Glomerular endothelial cell (primary cell): ENCODE measurements around the gene SLC29A1. TPM values are rescaled to one million over a fixed set of nuclear protein-coding genes. Genes with fewer than 3 reads are reported as not detected.
"Not testable (repeated sequence)": the region's sequence is repeated elsewhere in the genome, so short reads cannot be mapped to it uniquely, and the experiment has no call there.

Experiments
- DNase-seq: peaks from one replicate; pipeline ENCODE4 v3.0.0-alpha.2; 2011; ENCODE audit warnings: low read depth, low spot score; ENCODE audit errors: extremely low read depth
- total RNA-seq: library from RNA; depleted of rRNA; stranded (reverse); fragments of >200 nt; gene quantifications from 2 replicates; pipeline ENCODE4 v1.2.3, GENCODE V29; 2015

The SLC29A1 gene
- total RNA-seq, 1 donor from 2014 or later, result 208 TPM

DNA sequence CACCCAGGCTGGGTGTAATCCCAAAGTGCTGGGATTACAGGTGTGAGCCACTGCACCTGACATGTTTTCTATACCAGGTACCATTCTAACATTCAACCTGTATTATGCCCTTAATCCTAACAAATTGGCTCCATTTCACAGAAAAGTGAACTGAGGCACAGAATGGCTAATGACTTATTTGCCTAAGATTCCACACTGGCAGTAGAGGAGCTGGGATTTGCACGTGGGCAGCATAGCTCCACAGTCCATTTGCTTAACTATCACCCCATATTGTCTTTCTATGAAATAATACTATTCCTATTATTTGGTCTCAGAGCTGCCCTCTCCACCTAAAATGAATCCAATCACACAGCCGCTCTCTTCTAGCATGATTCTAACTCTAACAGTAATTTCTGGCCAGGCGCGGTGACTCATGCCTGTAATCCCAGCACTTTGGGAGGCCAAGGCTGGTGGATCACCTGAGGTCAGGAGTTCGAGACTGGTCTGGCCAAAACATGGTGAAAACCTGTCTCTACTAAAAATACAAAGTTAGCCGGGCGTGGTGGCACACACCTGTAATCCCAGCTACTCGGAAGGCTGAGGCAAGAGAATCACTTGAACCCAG lies 30.0 kb upstream of the SLC29A1 start:
- DNase-seq, result no peak

DNA sequence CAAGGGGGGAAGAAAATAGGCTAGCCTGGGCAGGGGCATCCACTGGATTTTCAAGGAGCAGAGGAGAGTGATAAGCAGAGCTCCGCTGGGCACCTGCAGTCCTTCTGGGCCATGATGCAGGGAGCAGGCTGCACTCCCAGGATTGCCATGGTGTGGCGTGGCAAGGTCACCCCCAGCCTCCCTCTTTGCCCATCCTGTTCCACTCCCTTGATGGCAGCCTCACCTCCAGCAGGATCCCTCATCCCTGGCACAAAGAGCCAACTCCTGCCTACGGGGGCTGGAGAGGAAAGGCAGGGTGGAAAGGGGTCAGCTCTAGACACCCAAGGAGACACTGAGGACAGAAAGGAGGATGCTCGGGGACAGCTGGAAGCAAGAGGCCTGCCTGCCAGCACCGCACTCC lies 29.1 kb upstream of the SLC29A1 start:
- DNase-seq, result no peak

DNA sequence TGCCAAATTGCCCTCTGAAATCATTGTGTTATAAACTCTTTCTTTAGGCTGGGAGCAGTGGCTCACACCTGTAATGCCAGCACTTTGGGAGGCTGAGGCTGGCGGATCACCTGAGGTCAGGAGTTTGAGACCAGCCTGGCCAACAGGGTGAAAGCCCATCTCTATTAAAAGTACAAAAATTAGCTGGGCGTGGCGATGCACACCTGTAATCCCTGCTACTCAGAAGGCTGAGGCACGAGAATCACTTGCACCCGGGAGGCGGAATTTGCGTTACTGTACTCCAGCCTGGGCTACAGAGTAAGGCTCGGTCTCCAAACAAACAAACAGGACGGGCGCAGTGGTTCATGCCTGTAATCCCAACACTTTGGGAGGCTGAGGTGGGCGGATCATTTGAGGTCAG lies 27.0 kb upstream of the SLC29A1 start:
- not testable (repeated sequence) for DNase-seq

DNA sequence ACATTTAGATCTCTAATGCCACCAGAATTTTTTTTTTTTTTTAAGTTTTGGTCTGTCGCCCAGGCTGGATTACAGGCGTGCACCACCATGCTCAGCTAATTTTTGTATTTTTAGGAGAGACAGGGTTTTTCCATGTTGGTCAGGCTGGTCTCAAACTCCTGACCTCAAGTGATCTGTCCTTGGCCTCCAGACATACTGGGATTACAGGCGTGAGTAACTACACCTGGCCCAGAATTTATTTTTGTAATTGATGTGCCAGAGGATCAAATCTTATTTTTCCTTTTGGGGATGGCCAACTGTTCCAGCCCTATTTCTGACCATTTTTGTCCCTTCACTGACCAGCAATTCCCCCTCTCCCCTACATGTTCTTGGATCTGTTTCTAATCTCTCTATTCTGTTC lies 24.7 kb upstream of the SLC29A1 start:
- DNase-seq, result no peak

DNA sequence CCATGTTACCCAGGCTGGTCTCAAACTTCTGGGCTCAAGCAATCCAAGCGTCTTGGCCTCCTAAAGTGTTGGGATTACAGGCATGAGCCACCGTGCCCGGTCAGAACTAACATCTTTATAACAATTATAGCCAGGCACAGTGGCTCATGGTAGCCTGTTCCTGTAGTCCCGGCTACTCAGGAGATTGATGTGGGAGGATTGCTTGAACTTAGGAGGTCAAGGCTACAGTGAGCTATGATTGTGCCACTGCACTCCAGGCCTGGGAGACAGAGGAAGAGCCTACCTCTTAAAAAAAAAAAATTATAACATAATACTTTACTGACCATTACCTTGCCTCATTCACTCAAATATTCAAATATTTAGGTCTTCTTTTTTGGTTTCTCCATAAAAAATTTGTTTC lies 23.5 kb upstream of the SLC29A1 start:
- no peak for DNase-seq

DNA sequence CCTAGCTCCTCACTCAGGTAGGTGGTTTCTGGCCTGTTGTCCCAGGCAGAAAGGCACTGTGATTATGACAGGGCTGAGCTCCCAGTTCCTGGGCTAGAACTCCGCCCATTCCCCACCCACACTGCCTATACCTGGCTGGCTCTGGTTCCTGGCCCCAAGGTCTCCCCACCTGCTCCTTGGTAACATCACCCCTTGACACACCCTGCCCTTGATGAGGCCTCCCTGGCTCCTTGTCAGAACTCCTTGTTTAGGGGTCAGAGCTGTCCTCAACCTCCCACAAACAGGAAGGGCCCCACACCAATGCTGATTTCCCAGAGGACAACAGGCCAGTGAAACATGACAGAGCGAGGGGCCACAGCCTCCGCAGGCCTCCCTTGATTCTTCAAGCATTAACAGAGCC lies 22.2 kb upstream of the SLC29A1 start:
- DNase-seq, result no peak

DNA sequence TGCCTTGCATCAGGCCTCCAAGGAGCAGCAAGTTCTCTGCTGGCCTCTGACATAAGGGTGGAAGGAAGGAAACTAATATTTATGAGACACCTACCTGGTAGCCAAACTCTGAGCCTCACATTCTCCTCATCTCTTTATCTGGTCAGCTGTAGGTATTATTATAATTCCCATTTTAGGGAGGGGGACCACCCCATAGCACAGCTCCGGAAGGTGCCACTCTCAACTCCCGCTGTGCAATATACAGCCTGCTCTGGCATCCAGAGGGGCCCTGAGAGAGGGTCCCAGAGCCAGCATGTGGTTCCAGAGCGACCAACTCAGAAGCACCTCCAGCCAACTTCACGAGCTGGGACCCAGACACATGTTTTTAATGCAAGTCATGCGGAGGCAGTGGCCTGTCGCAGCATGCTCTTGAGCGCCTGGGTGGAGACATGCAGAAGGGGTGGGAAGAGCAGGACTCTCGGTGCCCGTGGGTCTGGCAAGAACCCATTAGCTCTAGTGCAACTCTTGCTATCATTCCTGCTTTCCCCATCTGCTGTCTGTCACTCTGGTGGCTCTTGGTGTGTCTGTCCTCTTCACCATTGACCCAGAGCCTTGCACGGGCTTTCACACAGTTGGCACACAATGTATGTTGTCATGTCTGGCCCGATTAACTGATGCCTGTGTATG lies 21.6 kb upstream of the SLC29A1 start:
- DNase-seq, result no peak

DNA sequence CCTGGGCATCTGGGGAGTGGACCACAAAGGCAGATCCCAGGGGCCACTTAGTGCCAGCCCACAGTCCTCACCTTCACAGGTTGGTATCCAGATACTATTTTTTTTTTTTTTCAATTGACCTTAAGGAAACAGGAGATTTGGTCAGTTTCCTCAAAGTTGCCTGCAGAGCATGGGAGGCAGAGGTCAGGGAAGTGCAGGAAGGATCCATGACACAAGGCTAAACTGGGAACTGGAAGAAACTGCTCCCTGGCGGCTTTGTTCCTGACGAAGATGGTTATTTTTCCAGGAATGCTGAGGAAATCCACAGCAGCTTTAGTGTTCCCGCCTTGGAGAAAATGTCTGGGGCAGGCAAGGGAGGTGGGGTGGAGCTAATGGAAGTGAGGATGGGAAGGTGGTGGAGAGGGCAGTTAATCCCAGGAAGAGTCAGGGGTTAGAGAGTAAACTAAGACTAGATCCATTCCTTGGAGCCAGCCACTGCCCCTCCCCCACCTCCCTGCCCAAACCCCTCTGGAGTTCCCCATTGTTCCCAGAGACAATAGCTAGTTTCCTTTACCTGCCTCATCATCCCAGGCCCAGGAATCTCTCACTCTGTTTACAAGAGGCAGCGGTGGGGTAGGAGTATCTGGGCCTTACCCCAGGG lies 20.9 kb upstream of the SLC29A1 start:
- DNase-seq, result no peak

DNA sequence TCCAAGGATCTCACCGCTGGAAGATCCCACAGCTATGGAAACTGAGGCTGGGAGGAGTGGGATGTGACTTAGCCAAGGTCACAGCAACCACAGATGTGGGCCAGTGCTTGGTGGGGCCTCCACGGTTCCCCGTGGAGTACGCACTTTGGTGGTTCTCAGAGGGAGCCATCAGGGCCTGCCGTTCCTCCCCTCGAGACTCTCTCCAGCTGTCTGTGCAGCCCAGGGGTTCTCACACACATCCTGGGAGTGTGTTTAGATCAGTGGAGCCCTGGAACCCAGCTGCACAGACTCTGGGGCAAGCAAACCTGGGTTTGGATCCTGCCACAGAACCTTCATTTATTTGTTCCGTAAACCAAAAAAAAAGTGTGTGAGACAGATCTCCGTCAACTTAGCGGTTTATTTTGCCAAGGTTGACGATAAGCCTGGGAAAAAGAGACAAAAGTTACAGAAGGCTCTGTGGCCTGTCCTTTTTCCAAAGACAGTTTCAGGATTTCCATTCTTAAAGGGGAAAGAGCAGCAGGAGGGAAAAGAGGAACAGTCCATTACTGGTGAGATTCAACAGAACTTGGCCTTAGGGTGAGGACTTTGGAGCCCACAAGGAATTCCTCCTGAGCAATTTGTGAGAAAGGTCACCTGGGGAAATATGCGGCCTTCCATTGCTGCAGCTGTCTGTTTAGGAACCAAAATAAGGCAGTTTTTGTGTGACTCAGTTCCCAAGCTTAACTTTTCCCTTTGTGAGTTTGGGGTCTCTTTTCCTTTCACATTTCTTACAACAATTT lies 20.2 kb upstream of the SLC29A1 start:
- no peak for DNase-seq

DNA sequence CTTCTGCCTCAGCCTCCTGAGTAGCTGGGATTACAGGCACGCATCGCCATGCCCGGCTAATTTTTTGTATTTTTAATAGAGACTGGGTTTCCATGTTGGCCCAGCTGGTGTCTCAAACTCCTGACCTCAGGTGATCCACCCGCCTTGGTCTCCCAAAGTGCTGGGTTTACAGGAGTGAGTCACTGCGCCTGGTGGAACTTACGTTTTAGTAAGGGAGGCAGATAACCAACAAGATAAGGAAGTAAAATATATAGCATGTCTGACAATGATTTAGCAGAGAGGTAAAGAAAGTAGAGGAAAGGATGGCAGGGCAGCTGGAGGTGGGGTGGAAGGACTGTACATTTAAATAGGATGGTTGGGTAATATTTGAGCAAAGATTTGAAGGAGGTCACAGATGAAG lies 19.4 kb upstream of the SLC29A1 start:
- DNase-seq, result no peak

DNA sequence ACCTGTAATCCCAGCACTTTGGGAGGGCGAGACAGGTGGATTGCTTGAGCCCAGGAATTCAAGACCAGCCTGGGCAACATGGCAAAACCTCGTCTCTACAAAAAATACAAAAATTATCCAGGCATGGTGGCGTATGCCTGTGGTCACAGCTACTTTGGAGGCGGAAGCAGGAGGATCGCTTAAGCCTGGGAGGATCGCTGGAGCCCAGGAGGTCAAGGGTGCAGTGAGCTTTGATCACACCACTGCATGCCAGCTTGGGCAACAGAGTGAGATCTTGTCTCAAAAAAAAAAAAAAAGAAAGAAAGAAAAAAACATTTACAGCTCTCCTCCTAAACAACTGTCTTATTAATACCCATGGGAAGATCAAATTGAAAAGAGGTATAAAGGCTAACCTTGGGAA lies 15.4 kb upstream of the SLC29A1 start:
- DNase-seq, result no peak

DNA sequence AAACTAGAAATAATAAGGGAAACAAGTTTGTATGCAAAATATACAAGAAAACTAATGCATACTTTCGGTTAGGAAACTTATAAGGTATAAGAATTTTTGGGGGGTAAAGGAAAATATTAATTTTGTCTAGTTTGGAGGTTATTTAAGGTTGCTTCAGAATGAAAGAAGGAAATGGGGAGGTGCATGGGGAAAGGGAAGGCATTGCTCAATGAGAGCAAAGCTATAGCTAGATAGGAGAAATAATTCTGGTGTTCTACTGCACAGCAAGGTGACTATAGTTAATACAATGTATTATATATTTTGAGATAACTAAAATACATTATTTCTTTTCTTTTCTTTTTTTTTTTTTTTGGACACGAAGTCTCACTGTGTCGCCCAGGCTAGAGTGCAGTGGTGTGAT lies 12.1 kb upstream of the SLC29A1 start:
- DNase-seq, result no peak

DNA sequence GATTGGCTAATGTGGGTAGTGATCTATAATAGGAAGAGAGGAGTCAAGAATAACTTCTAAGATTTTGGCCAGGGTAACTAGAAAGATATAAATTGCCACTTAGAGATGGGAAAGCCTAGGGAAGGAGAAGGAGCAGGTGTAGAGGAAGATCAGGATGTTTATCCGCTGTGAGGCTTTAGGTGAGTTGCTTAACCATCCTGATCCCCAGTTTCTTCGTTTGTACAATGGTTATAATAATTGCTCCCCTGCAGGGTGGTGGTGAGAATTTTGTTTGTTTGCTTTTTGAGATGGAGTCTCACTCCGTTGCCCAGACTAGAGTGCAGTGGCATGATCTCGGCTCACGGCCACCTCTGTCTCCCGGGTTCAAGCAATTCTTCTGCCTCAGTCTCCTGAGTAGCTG lies 9.1 kb upstream of the SLC29A1 start:
- no peak for DNase-seq

DNA sequence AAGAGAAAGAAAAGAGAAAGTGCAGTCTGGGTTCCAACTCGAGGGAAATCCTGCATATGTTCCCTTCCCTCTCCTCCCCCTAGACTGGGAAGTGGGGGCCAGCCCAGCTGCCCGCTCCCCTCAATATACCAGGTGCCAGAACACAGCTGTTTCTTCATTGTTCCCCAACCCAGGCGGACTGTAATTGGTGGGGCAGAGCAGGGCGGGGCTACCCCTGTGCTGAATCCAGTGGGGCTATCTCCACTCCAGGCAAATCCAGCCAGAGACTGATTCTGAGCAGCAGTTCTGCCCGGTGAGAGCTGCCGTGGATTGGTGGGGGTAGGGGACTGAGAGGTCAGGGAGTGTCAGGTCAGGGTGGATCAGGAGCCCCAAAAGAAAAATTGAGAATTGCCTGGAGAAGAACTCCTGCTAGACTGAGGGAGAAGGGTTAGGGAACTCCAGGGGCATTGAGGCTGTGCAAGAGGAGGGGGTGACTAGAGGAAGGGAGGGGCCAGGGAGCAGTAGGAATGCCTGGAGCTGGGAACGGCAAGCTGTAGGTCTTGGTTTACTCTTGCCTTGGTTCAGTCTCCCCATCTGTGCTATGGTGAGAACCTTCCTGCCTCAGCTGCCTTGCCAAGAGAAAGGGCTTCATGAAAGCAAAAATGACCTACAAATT lies 6.6 kb upstream of the SLC29A1 start, which contains the start of gene MYMX:
Gene MYMX (plus strand): TSS at position 250 of the 655 bp plus-strand sequence. CDS start 546 bp downstream, outside the sequence.
- DNase-seq, result no peak

DNA sequence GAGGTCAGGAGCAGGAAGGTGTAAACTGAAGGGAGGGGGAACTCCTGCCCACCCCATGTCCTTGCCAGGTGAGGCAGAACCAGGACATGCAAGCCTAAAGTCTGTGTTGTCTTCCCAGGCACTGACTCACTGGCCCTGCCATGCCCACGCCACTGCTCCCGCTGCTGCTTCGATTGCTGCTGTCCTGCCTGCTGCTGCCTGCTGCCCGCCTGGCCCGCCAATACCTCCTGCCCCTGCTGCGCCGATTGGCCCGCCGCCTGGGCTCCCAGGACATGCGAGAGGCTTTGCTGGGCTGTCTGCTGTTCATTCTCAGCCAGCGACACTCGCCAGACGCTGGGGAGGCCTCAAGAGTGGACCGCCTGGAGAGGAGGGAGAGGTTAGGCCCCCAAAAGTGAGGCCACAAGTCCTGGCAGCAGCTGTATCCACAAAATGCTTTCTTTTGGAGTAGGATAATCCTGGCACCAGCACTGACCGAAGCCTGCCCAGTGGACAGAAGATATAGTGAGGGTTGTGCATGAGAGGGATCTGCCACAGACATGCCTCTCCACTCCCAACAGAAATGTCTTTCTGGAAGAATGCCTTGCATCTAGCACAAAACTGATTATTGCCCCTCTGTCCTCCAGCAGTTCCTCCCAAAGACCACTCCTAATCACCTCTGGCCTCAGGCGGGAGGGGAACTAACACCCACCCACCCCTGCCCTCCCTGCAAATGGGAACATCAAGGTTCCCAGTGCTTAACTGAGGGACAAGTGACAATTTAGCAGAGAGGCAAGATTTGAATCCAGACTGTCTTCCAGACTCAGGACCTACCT lies 5.9 kb upstream of the SLC29A1 start:
- no peak for DNase-seq

DNA sequence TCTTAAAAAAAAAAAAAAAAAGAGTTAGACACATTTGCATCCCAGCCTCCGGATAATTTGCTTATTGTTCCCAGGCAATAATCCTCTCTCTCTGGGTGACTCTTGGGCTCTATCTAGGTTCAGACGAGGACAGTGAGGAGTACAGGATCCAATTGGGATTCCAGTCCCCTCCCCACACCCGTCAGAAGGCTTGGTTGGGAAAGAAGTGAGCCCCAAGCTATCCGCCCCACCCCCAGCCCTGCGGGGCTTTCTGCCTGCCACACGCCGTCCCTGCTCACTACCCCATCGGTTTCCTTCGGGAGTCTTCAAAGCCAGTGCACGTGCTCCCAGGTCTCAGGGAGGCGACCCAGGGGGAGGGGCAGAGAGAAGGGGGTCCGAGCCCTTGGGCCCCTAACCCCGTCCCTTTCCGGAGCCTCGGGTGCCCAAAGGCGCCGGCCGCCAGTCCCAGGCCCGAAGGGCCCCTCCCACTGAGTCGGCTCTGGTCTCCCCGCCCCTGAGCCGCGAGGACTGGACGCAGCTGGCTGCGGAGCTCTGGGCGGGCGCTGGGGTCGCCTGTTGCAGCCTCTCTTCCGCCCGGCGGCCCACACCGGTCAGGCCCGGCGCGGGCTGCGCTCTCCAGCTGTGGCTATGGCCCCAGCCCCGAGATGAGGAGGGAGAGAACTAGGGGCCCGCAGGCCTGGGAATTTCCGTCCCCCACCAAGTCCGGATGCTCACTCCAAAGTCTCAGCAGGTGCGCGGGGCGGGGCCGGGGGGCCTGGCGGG lies 4.2 kb upstream of the SLC29A1 start:
- DNase-seq, result no peak

DNA sequence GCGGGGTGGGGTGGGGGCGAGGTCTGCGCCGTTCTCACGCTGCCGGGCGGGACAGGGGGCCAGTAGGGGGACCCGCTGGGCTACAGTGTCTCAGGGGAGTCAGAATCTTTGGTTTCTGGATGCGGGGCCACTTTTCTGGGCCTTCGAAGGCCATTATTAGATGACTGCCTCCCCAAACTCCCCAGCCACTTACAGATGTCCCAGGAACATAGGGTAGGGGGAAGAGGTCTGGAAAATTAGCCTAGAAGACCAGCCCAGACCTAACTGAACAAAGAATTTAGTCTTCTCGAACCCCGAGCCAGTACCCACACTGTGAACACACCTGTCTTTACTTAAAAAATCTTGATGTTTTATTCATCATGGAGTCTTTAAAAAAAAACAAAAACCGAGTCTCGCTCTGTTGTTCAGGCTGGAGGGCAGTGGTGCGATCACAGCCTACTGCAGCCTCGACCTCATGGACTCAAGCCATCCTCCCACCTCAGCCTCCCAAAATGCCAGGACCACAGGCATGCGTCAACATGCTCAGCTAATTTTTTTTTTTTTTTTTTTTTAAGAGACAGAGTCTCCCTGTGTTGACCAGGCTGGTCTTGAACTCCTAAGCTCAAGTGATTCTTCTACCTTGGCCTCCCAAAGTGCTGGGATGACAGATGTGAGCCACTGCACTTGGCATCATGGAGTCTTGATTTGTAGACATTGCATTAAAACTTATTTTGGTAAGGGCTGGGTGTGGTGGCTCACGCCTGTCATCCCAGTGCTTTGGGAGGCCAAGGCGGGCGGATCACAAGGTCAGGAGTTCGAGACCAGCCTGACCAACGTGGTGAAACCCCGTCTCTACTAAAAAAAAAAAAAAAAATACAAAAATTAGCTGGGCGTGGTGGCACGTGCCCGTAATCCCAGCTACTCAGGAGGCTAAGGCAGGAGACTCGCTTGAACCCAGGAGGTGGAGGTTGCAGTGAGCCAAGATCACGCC lies 3.3 kb upstream of the SLC29A1 start:
- no peak for DNase-seq

DNA sequence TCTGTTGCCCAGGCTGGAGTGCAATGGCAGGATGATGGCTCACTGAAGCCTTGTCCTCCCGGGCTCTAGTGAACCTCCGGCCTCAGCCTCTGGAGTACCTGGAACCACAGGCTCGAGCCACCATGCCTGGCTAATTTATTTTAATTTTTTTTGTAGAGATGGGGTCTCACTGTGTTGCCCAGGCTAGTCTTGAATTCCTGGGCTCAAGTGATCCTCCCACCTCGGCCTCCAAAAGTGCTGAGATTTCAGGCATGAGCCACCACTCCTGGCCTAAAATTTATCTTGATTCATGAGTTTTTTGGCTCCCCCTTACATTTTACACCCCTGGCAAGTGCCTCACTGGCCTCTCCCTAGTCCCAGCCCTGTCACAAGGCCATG lies 2.5 kb upstream of the SLC29A1 start:
- no peak for DNase-seq
